ENCODE data around the gene MS4A14.
"Not testable (repeated sequence)": the region's sequence is repeated elsewhere in the genome, so short reads cannot be mapped to it uniquely, and the experiment has no call there.

MS4A14 gene

DNA sequence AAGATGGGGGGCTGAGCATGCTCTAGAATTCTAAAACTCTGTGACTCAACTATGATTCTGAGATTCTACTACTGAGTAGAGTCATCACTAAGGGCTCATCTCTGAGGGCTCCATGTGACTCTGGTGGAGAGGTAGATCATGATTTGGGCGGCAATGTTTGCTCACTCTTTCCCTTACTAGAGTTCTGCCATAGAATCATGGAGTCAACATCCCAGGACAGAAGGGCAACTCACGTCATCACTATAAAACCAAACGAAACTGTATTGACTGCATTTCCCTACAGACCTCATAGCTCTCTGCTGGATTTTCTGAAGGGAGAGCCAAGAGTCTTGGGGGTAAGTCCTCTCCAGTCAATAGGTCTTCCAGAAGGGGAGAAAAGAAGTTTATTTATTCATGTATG is at the start of gene MS4A14:
Gene MS4A14 (plus strand): TSS at position 78 of the 400 bp plus-strand sequence. CDS start 120 bp downstream, at position 198.
- DNase-seq (ENCODE audit: low read depth), result no peak

- DNase-seq (ENCODE audit: low read depth), result no peak
Observed at GRCh38 chr11:60347084-60347797, 49.0 kb upstream of the MS4A14 start.

- DNase-seq (ENCODE audit: low read depth), result no peak
Observed at GRCh38 chr11:60348116-60348515, 48.1 kb upstream of the MS4A14 start.

GRCh38 chr11:60349990-60350389 is 46.3 kb upstream of the MS4A14 start:
- no peak for DNase-seq (ENCODE audit: low read depth)

GRCh38 chr11:60357771-60358170 is 38.5 kb upstream of the MS4A14 start:
- no peak for DNase-seq (ENCODE audit: low read depth)

DNA sequence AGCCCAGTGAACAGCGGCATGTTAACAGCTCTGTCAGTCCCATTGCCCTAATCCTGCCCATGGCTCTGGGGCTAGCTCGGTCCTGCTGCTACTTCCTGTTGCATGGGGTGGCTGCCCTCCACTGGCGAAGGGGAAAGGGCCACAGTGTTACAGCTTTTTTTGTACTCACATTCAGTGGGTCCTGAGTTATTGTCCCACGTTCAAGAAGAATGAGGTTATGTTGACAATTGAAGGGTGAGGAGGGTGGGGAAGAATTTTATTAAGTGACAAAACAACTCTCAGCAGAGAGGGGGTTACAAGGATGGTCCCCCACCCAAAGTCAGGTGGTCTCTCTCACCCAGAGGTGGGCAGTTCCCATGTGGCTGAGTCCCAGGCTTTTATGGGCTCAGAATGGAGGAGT is 35.6 kb upstream of the MS4A14 start:
- DNase-seq (ENCODE audit: low read depth), result no peak

DNA sequence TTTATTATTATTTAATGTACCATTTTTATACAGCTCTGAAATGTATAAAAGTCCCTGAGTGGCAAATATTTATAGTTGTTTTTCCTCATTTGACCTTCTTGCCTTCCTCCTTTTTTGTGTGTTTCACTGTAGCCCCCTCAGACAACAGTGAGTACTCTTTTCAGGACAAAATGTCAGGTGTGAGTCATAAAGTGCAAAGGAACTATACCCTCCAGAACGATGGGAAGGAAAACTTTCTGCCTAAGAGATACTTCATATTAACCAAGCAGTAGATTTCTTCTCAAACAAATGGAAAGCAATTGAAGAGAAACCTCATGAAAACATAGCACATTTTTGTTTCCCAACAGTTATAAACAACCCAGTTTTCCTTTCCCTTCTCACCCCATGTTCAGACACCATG is 34.0 kb upstream of the MS4A14 start:
- no peak for DNase-seq (ENCODE audit: low read depth)

DNA sequence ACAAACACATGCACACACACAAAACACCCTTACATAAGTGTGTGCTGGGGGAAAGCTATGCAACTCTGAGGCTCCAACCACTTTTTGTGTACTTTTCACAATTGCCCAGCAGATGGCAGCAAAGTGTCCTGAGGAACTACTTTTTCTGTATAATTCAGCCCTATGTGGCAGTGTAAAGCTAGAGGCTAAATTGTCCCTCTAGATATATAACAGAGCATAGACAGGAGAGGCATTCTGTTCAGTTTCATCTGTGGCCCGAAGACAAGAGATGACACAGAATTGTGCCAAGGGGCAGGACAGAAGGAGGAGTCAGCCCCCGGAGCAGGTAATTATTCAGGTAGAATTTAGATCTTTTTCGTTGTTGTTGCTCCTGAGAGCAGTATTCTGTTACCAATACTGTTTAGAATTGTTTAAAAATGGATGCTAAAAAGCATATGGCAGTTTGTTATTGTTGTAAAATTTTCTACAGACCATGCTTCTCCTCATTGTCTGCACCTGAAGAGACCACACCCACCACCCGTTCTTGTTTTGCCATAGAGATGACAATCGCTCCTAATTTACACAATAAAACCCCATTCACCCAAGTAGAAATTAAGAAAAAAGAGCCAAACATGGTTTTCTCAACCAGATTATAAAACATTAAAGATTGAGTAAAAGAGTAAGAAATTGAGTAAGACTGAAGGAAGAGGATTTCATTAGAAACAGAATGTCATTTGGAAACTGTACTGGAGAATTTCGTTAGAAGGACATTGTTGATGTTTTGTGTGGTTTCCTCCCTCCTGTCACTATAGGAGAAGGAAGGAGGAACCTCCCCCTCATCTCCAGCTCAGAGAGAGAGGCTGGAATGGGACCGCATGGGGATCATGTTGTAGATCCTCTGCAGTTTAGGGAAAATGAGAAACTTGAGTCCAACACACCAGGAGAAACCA is 32.5 kb upstream of the MS4A14 start:
- DNase-seq (ENCODE audit: low read depth), result peak; percentile 34

GRCh38 chr11:60366262-60366904 is 29.9 kb upstream of the MS4A14 start:
- not testable (repeated sequence) for DNase-seq (ENCODE audit: low read depth)

DNA sequence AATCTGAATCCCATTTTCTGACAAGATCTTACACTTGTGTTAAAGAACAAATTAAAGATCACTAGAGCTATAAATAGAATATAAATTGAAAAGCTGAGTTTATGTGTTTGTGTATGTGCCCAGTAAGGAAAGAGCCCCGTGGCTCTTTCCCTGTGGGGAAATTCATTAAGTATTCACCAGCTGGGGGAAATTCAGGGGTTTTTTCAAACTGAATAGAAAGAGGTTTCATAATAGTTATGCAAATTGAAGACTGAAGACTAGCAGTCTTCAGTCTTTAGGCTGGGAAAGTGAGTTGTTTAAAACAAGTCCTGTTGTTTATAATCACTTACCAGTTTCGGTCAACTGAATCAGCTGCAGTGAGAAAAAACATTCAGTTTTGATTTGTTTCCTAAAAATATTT is 29.2 kb upstream of the MS4A14 start:
- no peak for DNase-seq (ENCODE audit: low read depth)

DNA sequence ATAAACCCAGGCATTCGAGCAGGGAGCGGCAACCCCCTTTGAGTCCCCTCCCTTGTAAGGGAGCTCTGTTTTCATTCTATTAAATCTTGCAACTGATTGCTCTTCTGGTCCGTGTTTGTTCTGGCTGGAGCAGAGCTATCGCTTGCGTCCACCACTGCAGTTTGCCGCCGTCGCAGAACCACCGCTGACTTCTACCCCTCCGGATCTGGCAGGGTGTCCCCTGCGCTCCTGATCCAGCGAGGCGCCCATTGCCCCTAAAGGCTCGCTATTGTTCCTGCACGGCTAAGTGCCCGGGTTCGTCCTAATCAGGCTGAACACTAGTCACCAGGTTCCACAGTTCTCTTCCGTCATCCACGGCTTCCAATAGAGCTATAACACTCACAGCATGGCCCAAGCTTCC is 28.4 kb upstream of the MS4A14 start:
- DNase-seq (ENCODE audit: low read depth), result no peak

- no peak for DNase-seq (ENCODE audit: low read depth)
Observed at GRCh38 chr11:60370252-60370810, 25.9 kb upstream of the MS4A14 start.

DNA sequence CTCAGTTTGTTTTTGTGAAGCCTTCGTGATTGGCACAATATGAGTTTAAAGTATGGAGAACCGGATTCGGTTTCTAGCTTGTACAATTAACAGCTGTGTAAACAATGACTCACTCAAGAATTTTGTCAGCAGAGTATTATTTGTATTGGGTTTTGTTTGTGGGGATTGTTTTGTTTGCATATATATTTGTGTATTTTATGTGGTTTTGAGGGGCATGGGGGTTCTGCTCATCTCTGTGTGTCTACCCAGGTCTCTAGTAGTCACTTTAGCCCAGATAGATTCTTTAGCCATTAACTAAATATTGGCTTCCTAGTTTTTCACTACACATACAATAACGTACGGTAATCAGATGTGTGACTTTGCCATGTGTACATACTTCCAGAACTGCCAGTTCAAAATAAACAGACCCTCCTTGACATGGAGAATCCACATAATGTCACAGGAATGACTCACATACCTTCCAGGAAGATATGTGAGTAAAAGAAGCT is 25.4 kb upstream of the MS4A14 start:
- peak; percentile 3 for DNase-seq (ENCODE audit: low read depth)

- DNase-seq (ENCODE audit: low read depth), result no peak
Observed at GRCh38 chr11:60371386-60371785, 24.9 kb upstream of the MS4A14 start.

DNA sequence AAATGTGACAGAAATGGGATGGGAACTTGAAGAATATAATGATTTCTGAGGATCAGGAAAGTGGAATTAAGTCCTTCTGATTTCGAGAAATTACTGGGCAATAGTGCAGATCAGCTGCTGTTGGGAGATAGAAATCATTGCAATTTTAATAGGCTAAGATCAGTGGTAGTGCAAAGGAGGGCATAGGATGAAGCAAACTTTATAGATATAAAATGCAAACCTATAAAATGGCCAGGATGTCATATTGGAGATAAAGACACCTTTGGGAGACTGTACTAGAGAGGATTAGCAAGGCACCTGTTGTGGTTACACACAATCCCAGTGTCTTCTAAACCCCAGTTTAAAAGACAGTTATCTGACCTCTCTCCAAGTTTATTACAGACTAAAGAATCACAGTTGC is 24.4 kb upstream of the MS4A14 start:
- no peak for DNase-seq (ENCODE audit: low read depth)

DNA sequence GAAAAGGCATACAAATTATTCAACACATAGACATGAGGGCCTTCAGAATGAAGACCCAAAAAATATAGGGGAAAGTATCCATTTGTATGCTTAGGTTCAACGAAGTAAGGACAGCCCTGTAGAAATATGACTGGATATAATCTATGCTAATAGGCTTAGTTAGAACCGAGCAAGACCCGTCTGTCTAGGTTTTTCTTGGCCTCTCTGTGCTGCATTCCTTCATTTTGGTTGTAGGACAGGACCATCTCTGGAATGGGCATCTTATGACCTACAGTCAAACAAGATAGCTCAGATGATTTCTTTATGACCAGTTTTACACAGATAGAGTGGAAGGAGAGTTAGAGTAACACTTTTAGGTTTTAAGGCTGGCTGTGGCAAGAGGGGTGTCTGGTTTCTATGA is 23.5 kb upstream of the MS4A14 start:
- no peak for DNase-seq (ENCODE audit: low read depth)

- no peak for DNase-seq (ENCODE audit: low read depth)
Observed at GRCh38 chr11:60375316-60375715, 20.9 kb upstream of the MS4A14 start.

GRCh38 chr11:60376601-60377000 is 19.7 kb upstream of the MS4A14 start:
- DNase-seq (ENCODE audit: low read depth), result no peak

GRCh38 chr11:60377401-60378136 is 18.7 kb upstream of the MS4A14 start:
- no peak for DNase-seq (ENCODE audit: low read depth)

- no peak for DNase-seq (ENCODE audit: low read depth)
Observed at GRCh38 chr11:60378354-60378753, 17.9 kb upstream of the MS4A14 start, which contains the start of gene MS4A7. Gene MS4A7, plus strand, starts transcription at chr11:60378532. Its CDS starts 4,610 bp downstream, at chr11:60383142.

- no peak for DNase-seq (ENCODE audit: low read depth)
Observed at GRCh38 chr11:60389279-60389910, 6.9 kb upstream of the MS4A14 start.

Measured in iris pigment epithelial cell (primary cell).